ENCODE data around the gene GNG12.

GNG12 gene

DNA sequence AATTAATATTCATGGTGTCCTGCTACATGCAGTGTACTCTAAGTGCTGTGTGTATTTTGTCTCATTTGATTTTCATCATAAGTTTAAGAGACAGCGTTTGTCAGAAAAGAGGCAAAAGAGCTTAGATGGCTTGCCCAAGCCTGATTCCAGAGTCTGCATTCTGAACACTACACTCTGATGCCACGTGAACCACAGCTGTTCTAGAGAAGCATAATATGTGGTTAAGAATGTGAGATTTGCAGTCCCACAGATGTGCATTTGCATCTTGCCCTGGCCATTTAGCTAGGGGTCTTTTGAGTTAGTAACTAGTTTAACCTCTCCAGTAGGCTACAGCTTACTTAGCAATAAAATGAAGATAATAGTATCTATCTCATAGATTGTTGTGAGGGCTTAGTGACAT, 157.5 kb downstream of the GNG12 start:
- Mint-ChIP-seq H3K4me3 (no peak overlapping the region), H3K36me3 (ENCODE audit: low read depth) (no peaks in the 10 kb centered on the region), H3K4me1 (peaks cover 45% of the 10 kb centered on the region), H3K27me3 (ENCODE audit: low read depth) (no peaks in the 10 kb centered on the region), H3K9me3 (no peaks in the 10 kb centered on the region), H3K27ac (peak overlapping the region; percentile 72 to 98 (median 91))
- TF ChIP-seq, protein P1, sequence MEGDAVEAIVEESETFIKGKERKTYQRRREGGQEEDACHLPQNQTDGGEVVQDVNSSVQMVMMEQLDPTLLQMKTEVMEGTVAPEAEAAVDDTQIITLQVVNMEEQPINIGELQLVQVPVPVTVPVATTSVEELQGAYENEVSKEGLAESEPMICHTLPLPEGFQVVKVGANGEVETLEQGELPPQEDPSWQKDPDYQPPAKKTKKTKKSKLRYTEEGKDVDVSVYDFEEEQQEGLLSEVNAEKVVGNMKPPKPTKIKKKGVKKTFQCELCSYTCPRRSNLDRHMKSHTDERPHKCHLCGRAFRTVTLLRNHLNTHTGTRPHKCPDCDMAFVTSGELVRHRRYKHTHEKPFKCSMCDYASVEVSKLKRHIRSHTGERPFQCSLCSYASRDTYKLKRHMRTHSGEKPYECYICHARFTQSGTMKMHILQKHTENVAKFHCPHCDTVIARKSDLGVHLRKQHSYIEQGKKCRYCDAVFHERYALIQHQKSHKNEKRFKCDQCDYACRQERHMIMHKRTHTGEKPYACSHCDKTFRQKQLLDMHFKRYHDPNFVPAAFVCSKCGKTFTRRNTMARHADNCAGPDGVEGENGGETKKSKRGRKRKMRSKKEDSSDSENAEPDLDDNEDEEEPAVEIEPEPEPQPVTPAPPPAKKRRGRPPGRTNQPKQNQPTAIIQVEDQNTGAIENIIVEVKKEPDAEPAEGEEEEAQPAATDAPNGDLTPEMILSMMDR (IDR thresholded peaks at IDR 0.05; ENCODE audit: unreplicated experiment in 3 of 3): no peak

DNA sequence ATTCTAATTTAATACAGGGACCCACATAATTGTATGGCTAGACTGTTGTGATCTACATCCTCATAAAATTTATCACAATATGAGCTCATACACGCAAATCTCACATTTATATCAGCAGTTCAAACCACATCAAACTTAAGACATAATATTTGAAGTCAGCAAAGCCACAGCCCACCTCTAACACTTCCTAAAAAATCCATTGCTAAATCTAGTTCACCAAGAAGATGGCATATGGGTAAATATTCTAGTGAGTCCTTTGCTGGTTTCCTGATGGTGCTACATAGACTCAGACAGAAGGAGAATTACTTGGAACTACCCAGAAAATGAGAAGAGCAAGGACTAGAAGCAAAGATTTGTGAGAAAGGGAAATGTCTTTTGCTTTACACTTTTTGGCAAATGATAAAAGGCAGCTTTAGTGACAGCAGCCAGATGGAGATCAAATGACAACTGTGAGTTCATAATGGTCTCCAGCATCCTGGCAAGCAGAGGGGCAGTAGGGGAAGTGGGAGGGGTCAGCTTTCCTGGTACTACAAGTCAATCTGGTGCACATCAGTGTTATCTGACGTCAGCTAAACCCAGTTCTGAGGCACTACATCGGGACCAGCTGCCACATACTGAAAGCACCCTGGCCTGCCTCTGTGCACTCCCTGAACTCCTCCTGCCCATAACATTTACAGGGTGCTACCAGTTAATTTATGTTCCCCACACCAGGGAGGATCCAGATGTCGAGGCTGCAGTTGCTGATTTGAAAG, 158.8 kb downstream of the GNG12 start:
- TF ChIP-seq, protein P1 (IDR thresholded peaks at IDR 0.05; ENCODE audit: unreplicated experiment in 3 of 3): no peak
- Mint-ChIP-seq H3K27me3 (ENCODE audit: low read depth) (no peaks in the 10 kb centered on the region), H3K4me3 (peak overlapping the region in 1 of 3 experiments; percentile 28)

DNA sequence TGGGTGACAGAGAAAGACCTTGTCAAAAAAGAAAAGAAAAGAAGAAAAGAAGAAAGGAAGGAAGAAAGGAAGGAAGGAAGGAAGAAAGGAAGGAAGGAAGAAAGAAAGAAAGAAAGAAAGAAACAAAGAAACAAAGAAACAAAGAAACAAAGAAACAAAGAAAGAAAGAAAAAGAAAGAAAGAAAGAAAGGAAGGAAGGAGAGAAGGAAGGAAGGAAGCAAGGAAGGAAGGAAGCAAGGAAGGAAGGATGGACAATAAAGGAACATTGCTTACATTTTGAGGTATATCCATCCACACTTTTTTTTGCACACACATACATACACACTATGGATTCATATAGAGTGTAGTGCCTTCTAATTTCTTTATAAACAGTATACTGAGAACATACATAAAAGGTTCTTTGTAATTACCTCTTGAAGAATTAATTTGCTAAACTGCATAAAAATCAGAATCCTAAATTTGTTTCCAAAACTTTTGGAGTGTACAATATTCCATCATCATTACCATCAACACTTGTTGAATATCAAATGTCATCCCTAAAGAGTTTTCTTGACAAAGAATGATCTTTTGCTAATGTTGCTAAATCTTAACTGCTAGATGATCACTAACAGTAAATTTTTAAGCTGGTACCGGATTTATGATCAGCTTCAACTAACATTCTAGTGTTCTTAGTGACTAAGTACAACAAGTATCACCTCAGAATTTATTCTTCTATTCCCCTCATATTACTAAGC, 159.6 kb downstream of the GNG12 start:
- H3K27ac Mint-ChIP-seq: peak overlapping the region; percentile 72 to 98 (median 91)

More for the DNA sequence above, 158.8 kb downstream of the GNG12 start:
- Mint-ChIP-seq H3K4me1 (peaks cover 45% of the 10 kb centered on the region), H3K36me3 (ENCODE audit: low read depth) (no peaks in the 10 kb centered on the region), H3K9me3 (no peaks in the 10 kb centered on the region), H3K27ac (peak overlapping the region; percentile 72 to 98 (median 91))

DNA sequence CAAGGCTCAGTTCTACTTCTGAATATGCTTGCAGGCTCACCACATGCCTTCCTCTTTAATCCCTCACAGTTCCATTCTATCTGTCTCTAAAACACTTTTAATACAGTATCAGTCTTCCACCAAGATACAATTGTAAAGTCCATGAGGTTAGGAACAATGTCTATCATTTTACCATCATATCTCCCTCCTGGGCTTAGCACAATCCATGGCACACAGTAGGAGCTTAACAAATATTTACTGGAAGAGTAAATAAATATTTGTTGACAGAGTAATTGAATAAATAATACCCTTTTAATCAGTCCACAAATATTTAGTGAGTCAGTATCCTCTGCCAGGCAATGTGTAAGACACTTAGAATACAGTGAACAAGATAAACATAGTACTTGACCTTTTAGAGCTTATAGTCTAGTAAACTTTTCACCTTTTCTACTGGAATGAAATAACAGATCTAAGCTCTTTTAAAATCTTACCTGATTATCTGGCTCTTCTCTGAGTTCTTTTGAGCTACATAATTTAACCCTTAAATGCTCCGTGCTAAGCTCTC, 160.9 kb downstream of the GNG12 start:
- Mint-ChIP-seq H3K27ac (no peak overlapping the region), H3K9me3 (no peaks in the 10 kb centered on the region), H3K36me3 (ENCODE audit: low read depth) (no peaks in the 10 kb centered on the region), H3K27me3 (ENCODE audit: low read depth) (no peaks in the 10 kb centered on the region), H3K4me3 (no peak overlapping the region), H3K4me1 (peaks cover 30% of the 10 kb centered on the region)
- TF ChIP-seq, protein P1 (IDR thresholded peaks at IDR 0.05; ENCODE audit: unreplicated experiment in 3 of 3): no peak

More for the DNA sequence above, 159.6 kb downstream of the GNG12 start:
- Mint-ChIP-seq H3K4me1 (peaks cover 42% of the 10 kb centered on the region), H3K27me3 (ENCODE audit: low read depth) (no peaks in the 10 kb centered on the region), H3K4me3 (no peak overlapping the region), H3K9me3 (no peaks in the 10 kb centered on the region), H3K36me3 (ENCODE audit: low read depth) (no peaks in the 10 kb centered on the region)
- TF ChIP-seq, protein P1 (IDR thresholded peaks at IDR 0.05; ENCODE audit: unreplicated experiment in 3 of 3): no peak

DNA sequence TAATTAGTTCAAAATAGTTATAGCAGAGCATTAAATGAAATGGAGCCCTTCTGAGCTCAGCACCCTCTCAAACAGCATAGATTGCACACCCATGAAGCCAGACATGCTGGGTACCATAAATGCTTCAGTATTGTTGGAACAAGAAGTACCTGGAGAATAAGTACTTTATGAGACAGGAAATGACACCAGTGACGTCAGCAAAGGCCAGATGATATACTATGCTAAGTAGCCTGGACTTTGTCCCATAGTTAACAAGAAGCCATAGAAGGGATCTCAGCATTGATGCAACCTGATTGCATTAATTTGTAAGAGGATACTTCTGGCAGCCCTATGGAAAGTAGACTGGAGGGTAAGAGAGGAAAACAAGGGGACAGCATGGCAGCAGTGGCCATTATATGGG, 164.6 kb downstream of the GNG12 start:
- H3K36me3 Mint-ChIP-seq (ENCODE audit: low read depth): no peaks in the 10 kb centered on the region
- no peaks in the 10 kb centered on the region for H3K27me3 Mint-ChIP-seq (ENCODE audit: low read depth)
- H3K4me1 Mint-ChIP-seq: peaks cover 21% of the 10 kb centered on the region
- H3K4me3 Mint-ChIP-seq: no peak overlapping the region
- peaks cover 3% of the 10 kb centered on the region for H3K9me3 Mint-ChIP-seq
- H3K27ac Mint-ChIP-seq: peak overlapping the region in 1 of 3 experiments; percentile 11
- TF ChIP-seq, protein P1 (IDR thresholded peaks at IDR 0.05; ENCODE audit: unreplicated experiment in 3 of 3): no peak

Measured in nephron (organoid).